GM21717 (cell line): ENCODE measurements around the gene SUB1.
"Not testable (repeated sequence)": the region's sequence is repeated elsewhere in the genome, so short reads cannot be mapped to it uniquely, and the experiment has no call there.

Experiments used
- ATAC-seq: cut with Tn5 transposase; IDR thresholded peaks from one replicate; pipeline ENCODE4 v1.9.1; 2021; ENCODE audit warnings: mild to moderate bottlenecking, moderate library complexity; ENCODE audit not compliant: unreplicated experiment

Gene SUB1

DNA sequence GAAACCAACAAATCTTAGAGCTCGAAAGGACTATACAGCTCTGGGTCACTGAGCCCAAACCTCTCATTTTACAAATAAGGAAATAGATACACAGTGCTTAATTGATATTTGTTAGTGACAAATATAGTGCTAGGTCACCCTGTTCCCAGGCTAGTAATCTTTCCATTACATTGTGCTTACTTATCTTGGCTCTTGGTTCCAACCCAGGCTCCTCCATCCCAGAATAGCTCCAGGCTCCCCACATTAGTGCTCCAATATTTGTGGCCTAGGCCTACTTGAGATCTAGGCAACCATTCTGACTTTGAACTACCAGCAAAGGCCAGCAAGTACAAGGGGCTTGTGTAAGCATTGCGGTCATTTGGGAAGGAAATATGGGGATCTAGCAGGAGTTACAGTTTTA lies 21.7 kb upstream of the SUB1 start:
- no peak for ATAC-seq

DNA sequence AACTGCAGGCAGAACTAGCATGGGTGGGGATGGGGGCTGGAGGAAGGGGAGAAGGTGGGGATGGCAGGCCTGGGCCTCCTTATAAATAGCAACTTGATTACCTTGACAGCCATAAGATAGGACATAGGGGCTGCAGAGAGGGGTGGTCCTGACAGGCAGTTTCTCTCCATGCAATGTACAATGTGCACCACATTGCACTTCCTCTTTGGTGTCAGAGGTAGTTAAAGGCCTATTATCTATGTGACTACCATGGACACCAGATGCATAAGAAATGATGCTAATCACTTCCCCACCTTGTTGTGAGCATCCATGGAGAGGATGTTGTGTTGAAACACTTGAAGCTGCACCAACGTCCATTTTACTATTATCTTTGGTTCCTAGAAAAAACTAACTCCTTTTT lies 20.2 kb upstream of the SUB1 start:
- no peak for ATAC-seq

DNA sequence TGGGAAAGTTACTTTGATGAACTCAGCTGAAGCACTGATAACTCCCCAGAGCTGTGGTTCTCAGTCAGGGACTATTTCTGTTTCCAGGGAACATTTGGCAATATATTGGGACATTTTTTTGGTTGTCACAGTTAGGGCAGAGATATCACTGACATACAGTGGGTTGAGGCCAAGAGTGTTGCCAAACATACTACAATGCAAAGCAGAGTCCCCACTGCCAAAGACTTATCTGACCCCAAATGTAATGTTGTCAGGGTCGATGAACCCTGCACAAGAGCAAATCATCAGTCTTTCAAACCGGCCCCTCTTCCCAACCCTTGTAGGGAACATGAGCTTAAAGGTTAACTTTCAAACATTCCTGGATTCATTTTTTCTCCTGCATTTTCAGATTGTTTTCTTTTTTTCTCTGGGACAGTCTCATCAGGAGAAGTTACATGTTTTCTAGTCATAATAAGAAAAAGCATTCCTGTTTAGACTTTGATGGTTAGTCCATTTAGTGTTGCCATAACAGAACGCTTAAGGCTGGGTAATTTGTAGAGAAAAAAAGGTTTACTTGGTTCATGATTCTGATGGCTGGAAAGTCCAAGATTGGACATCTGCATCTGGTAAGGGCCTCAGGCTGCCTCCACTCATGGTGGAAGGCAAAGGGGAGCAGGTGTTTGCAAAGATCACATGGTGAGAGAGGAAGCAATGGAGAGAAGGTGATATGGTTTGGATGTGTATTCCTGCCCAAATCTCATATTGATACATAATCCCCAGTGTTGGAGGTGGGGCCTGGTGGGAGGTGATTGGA lies 18.8 kb upstream of the SUB1 start:
- no peak for ATAC-seq

DNA sequence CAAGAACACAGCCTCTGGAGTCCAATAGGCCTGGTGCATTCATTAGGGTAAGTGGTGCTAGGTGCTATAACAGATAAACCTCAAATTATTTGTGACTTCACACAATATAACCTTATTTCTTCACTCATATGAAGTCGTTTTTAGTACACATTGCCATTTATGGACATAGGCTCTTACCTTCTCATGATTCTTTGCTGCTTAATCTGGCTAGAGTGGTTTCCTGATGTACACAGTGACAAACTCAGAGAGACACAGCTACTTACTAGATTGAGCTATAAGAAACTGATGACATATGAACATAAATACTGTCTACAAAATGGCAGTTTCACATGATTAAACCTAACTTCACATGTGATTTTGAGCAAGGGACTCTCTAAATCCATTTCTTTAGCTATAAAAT lies 14.2 kb upstream of the SUB1 start:
- ATAC-seq, result no peak

DNA sequence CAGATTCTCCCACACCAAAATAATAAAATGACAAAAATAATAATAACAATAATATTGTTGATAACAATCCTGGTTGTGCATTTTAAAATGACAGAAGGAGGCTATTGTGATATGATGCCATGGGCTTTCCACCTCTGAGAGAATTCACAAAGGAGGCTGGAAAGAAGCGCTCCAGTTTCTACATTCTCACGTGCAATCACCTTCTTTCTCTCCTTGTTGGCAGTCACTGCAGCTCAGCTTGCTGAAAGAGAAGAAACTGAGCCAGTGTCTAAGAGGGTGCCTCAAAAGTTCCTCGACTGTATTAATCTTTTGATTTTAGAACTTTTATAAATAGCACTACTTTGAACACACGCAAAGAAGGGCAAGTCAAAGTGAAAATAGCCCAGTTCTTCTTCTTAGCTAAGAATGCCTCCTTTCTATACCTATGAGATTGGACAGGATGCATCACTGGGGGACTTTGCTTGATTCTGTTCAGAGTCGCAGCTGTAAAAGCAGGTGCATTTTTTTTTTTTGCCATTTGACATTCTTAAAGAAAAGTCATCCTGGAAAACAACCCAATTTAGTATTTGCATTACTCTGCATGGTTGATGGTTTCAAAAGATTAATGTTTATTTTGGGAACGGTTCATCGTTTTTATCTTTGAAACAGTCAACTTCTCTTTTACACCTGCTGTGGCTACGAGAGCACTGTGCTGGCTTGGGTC lies 12.4 kb upstream of the SUB1 start:
- peak; percentile 94 for ATAC-seq

DNA sequence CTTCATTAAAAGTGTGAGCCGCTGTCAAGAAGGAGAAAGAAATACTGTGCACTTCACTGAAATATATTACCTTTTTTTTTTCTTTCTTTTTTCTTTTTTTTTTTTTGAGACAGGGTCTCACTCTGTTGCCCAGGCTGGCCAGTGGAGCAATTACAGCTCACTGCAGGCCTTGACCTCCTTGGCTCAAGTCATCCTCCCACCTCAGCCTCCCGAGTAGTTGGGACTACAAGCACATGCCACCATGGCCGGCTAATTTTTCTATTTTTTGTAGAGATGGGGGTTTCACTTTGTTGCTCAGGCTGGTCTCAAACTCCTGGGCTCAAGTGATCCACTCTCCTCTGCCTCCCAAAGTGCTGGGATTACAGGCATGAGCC lies 11.9 kb upstream of the SUB1 start:
- not testable (repeated sequence) for ATAC-seq

DNA sequence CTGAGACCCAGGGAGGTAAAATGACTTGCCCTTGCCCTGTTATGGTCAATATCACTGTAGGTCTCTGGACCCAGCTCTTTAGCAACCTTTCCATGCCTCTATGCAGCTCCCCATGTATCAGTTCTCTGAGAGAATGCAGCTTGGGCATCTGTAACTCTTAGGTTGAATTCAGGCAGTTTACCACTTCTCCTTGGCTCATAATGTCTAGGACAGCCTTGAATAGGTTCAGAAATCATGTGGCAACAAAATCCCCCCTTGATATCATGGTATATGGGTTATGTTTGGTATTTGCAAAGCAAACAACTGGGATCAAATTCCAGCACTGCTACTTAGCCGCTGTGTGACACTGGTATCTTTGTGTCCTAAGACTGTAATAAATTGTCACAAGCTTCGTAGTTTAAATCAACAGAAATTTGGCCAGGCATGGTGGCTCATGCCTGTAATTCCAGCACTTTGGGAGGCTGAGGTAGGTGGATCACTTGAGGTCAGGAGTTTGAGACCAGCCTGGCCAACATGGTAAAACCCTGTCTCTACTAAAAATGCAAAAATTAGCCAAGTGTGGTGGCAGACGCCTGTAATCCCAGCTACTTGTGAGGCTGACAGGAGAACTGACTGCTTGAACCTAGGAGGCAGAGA lies 10.7 kb upstream of the SUB1 start:
- no peak for ATAC-seq

DNA sequence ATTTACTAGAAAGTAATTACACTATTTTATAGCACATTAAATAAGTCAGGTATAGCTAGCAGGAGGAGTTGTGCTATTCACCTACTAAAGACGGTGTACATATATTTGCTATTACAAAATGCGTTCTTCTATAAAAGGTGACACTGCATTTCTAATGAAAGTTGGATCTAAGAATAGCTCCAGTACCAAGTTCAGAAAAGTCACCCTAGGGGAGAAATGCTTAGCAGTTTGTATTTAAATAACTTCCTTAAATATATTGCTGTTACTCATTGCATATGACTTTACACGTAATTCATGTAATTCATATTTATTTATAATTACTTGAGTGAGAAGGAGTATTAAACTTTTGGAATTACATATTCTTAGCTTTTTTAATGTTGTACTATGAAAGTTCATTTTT lies 7.0 kb upstream of the SUB1 start:
- ATAC-seq, result no peak

DNA sequence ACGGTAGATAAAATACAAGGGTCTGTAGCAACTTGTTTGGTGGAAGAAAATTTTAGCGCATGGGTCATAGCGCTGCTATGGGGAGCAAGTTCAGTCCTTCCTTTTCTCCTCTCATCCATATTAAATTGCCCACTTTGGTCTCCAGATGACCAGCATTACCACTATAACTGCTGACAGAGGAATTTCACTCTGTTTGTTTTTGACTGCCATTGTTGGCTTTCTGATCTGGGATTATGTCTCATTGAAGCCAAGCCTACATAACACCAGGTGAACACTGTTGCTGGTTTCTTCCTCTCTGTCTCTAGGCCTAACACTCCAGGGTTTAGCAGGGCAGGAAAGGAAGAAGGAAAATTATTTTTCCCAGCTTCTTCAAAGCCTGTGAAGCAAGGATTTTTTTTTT lies 6.6 kb upstream of the SUB1 start:
- ATAC-seq, result no peak

DNA sequence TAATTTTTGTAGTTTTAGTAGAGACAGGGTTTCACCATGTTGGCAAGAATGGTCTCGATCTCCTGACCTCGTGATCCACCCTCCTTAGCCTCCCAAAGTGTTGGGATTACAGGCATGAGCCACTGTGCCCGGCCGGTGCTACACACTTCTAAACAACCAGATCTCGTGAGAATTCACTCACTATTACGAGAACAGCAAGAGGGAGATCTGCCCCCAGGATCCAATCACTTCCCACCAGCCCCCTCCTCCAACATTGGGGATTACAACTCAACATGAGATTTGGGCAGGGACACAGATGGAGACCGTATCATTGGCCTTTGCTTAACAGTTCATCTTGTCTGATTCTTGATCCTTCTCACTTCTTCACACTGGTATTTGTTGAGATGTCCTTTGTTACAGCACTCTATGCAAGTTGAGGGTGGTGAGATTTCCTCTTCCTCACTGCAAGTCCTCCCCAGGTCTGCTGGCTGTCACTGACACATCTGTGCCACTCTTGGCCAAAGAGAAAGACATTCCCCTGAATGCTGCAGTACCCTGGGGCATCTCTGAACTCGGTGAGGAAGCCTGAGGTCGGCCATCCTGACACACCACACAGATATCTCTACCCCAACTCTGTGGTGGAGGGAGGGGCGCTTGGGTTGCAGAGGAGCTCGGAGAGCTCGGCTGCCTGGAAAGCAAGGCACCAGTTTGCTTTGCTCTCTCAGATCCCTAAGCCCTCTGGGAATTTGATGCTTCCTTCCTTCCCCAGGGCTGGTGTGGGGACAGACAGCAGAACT lies 4.2 kb upstream of the SUB1 start:
- ATAC-seq, result no peak

DNA sequence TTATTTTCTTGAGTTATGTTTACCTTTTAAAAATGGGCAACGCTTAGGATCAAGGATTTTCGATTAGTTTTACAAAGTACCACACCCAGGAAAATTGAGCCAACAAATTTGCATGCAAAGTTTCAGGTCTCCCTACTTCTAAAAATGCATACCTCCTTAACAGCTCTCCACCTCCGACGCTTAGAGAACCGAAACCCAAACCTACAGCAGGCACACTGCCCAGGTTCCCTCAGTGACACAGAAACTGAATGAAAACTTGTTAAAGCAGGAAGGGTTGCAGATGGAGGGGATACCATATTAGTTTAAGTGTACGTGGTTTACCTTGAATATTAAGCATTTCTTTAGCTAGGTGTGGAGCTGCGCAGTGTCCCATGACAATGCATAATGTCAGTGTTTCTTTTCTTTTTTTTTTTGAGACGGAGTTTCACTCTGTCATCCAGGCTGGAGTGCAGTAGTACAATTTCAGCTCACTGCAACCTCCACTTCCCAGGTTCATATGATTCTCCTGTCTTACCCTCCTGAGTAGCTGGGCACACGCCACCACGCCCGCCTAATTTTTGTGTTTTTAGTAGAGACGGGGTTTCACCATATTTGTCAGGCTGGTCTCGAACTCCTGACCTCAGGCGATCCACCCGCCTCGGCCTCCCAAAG lies 1.6 kb upstream of the SUB1 start:
- peak; percentile 78 for ATAC-seq

DNA sequence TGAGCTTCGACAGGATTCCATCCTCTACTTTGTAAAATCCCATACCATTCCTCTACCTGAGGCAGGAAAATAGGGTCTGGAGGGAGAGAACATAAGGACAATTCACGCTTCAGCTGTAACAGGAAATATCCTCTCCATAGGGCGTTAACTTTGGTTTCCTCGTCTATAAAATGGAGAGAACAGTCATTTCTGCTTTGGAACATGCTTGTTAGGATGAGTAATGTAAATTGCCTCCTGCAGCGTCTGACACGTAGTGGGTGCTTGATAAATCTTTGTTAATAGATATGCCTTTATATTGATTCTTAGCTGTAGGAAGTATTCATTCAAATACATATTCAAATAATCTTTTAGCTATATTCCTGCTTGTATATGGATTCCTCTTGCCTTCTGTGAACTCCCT lies 711 bp upstream of the SUB1 start:
- no peak for ATAC-seq

DNA sequence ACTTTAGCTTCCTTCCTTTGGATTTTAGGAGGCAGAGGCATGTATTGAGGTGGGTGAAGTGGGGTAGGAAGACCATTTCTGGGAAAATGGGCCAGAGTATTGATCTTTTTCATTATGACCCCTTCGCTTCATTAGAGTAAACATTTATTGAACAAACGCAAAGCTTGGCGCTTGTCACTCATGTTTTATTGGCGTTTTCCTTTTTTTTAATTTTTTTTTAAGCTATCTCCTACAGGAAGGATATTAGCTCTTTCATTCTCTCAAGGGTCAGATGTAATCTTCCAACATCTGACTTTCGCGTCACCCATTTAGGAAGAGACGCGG lies 273 bp upstream of the SUB1 start:
- ATAC-seq, result no peak

DNA sequence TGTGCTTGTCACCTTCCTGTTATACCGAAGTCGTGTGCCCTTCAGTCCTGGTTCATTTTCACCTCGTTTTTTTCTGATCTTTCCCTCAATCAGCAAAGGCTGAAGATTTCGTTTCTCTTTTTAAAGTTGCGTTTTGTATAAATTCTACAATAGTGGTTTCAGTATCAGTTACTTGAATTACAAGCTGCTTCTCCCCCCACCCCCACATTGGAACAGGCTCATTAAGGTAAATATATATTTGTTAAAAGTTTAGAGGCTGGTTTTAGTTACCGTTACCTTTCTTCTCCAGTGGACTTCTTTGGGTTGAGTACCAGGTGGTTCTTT lies 881 bp downstream of the SUB1 start:
- no peak for ATAC-seq

DNA sequence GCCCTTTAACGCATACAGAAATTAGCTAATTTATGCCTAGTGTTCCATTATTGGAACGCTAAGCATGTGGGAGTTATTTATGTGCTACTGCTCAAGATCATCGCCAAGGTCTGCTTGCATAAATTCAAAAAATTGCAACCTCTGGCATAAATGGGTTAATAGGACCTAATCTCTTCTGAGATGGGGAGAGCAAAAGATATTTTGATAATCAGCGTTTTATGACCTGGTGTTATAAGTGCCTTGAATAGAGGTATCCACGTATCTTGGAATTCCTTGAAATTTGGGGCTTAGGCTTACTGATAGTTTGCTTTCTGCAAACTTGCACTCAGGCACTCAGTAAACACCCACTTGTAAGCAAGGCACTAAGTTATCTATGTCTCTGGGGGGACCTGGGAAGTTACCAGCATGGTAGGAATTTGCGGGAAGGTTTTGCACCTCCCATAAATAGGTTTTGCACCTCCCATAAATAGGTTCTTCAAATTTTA lies 1.8 kb downstream of the SUB1 start:
- no peak for ATAC-seq

DNA sequence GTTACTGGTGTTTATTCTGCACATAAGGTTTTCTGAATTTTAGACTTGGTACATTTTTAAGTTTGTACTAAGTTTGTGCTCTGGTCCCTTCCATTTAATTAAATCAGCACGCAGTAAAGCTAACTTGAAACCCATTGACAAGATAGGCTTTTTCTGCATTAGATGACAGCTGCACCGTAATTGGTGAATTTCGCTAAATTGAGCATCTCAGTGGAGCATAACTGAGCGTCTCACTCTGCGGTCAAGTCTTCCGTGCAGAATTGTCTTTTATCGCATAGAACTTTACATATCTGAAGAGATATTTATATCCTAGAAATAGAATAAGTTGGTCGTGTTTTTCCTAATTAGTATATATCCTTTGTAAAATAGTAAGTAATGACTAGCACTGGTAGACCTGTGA lies 4.1 kb downstream of the SUB1 start:
- no peak for ATAC-seq

DNA sequence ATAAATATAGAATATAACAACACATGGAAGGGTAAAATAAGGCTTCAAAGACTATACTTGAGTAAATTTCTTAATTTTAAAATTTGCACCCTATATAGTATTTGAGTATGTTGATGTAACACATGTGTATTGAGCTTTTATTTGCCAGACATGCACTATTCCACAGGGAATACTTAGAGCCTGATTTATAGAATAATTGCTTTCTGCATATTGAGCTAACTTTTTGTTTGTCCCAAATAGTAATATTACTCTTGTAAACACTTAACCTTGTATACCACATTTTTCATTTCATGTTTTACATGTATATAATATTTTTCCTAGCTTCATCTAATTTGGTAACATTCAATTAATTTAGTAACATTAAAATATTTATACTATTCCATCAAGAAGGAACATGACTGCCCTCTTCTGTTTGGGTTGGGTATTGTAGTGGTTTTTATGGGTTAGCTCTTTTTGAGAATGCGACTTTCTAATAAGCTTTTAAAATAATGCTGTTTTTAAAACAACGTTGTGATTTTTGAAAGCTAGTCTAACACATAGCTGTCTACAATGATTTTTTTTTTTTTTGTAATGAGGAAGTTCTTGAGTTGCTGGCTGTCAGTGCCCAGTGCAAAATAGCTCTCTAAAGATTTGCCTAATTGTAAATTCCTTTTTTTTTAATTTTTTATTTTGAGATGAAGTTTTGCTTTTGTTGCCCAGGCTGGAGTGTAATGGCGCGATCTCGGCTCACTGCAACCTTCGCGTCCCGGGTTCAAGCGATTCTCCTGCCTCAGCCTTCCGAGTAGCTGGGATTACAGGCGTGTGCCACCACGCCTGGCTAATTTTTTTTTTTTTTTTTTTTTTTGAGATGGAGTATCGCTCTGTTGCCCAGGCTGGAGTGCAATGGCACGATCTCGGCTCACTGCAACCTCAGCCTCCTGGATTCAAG lies 4.8 kb downstream of the SUB1 start:
- ATAC-seq, result no peak

DNA sequence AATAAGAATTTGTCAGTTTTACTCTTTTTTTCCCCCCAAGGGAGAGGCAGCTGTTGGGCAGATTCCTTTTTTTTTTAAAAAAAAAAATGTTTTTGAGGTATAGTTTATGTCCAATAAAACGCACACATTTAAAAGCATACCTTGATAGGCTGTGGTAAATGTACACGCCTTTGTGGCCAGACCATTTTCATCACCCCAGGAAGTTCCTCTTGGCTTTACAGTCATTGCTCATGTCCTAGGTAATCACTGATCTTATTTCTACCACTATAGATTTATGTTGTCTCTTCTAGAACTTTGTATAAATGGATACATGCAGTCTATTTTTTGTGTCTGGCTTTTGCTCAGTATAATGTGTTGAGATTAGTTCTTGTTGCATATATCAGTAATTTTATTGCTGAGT lies 9.8 kb downstream of the SUB1 start:
- ATAC-seq, result no peak

DNA sequence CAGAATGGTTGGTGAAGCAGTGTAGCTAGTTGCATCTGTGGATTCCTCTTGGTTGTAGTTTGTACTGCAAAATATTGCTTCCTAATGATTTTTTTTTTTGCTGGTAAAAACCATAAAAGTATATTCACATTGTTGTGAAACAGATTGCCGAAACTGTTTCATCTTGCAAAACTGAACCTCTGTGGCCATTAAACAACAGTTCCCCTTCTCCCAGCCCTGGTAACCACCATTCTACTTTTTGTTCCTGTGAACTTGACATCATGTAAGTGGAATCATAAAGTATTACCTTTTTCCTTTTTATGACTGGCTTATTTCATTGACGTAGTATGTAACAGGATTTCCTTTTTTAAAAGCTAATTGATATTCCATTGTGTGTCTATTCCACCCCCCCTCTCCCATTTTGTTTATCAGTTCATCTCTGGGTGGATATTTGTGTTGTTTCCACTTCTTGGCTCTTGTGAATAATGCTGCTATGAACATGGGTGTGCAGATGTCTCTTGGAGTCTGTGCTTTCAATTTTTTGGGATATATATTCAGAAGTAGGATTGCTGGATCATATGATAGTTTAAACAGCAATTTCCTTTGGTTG lies 11.8 kb downstream of the SUB1 start:
- no peak for ATAC-seq
